Thyroid gland (tissue), 4 donors: ENCODE results near the gene UBL3. TPM values are rescaled to one million over a fixed set of nuclear protein-coding genes. Genes with fewer than 3 reads are reported as not detected.

Experiments
- DNase-seq, 2 donors: peaks; one replicate each; pipeline ENCODE4 v3.0.0-alpha.2; 2019
- H3K27ac ChIP-seq, 3 donors: fragments of 200-600 bp; sonication (generic); 1 replicate in 2 of 3; 2 replicates in 1 of 3; pipeline ENCODE4 v1.5.1; 2016 to 2019; ENCODE audit warnings: mild to moderate bottlenecking in 1 of 3, moderate library complexity in 1 of 3
- H3K27me3 ChIP-seq: fragments of 200-600 bp; sonication (generic); one replicate; pipeline ENCODE4 v1.5.1; 2019
- H3K36me3 ChIP-seq, 2 donors: fragments of 200-600 bp; sonication (generic); one replicate each; pipeline ENCODE4 v1.5.1; 2016 to 2019
- H3K4me1 ChIP-seq, 2 donors: fragments of 200-600 bp; sonication (generic); one replicate each; pipeline ENCODE4 v1.5.1; 2017 to 2019
- H3K4me3 ChIP-seq, 3 donors: fragments of 200-600 bp; sonication (generic); replicated peaks in 1 of 3; 1 replicate in 2 of 3; 2 replicates in 1 of 3; pipeline ENCODE4 v1.5.1; 2016; ENCODE audit warnings: mild to moderate bottlenecking in 1 of 3
- H3K9me3 ChIP-seq: fragments of 200-600 bp; sonication (generic); one replicate; pipeline ENCODE4 v1.5.1; 2017
- CTCF ChIP-seq, 6 experiments: fragments of 200-600 bp in 3 of 6; fragments of 450-650 bp in 3 of 6; sonication (generic) in 3 of 6; IDR thresholded peaks; one replicate each; pipeline ENCODE4 v1.5.1; 2016 to 2019; ENCODE audit warnings: antibody characterized with exemption in 6 of 6, mild to moderate bottlenecking in 2 of 6, inconsistent platforms in 1 of 6, moderate library complexity in 1 of 6
- POLR2A ChIP-seq, 2 donors: fragments of 450-650 bp; IDR thresholded peaks; one replicate each; pipeline ENCODE4 v1.6.1; 2017; ENCODE audit warnings: antibody characterized with exemption in 2 of 2, mild to moderate bottlenecking in 2 of 2, moderate library complexity in 1 of 2
- WGBS, 2 donors: methylation state at CpG; one replicate each; pipeline ENCODE4 v1.1.5; 2017; 5-methylcytosine and 5-hydroxymethylcytosine counted together
- intact Hi-C: fragments of 100-400 bp; cut with DNase I; formaldehyde crosslinking; loops from one replicate; pipeline ENCODE4 v1.15.1; 2023
- total RNA-seq, 4 donors: library from RNA; depleted of rRNA; stranded (reverse); fragments of >200 nt; gene quantifications; one replicate each; pipeline ENCODE4 v1.2.3, GENCODE V29; 2016

The UBL3 gene
- total RNA-seq, 4 donors from 2014 or later = 59.0 to 79.0 (median 65.1) TPM

- Histone ChIP-seq H3K4me3 (no peak overlapping the region), H3K36me3 (no peaks in the 10 kb centered on the region), H3K27me3 (no peaks in the 10 kb centered on the region), H3K9me3 (no peaks in the 10 kb centered on the region), H3K4me1 (peaks cover 0 to 6% of the 10 kb centered on the region in 2 donors), H3K27ac (no peak overlapping the region)
- TF ChIP-seq POLR2A (IDR thresholded peaks at IDR 0.05) (no peak), CTCF (IDR thresholded peaks at IDR 0.05) (no peak)
- no peak for DNase-seq
- intact Hi-C loops = no loop called here
Measured at GRCh38 chr13:29830000-29830399, 20.4 kb downstream of the UBL3 start.

GRCh38 chr13:29819143-29819542, 31.3 kb downstream of the UBL3 start:
- TF ChIP-seq POLR2A (IDR thresholded peaks at IDR 0.05) = no peak
- TF ChIP-seq CTCF (IDR thresholded peaks at IDR 0.05) = no peak
- no peak for DNase-seq
- Histone ChIP-seq H3K36me3 (no peaks in the 10 kb centered on the region), H3K4me1 (peaks cover 15 to 20% of the 10 kb centered on the region in 2 donors), H3K27ac (no peak overlapping the region), H3K4me3 (no peak overlapping the region), H3K27me3 (no peaks in the 10 kb centered on the region), H3K9me3 (no peaks in the 10 kb centered on the region)
- intact Hi-C loops = no loop called here
- WGBS, 2 donors = 89 to 95% methylated on average over 2 of the region's 2 CpGs

- no peak overlapping the region for H3K27ac ChIP-seq
- TF ChIP-seq POLR2A (IDR thresholded peaks at IDR 0.05) (no peak), CTCF (IDR thresholded peaks at IDR 0.05) (no peak)
- no peaks in the 10 kb centered on the region for H3K36me3 ChIP-seq
- intact Hi-C loops = no loop called here
- DNase-seq = no peak
- H3K4me3 ChIP-seq = no peak overlapping the region
- peaks cover 15 to 20% of the 10 kb centered on the region in 2 donors for H3K4me1 ChIP-seq
- H3K27me3 ChIP-seq = no peaks in the 10 kb centered on the region
- 62 to 69% methylated on average over 3 of the region's 3 CpGs for WGBS, 2 donors
- H3K9me3 ChIP-seq = no peaks in the 10 kb centered on the region
Measured at GRCh38 chr13:29817604-29818378, 32.6 kb downstream of the UBL3 start.

- peaks cover 18 to 20% of the 10 kb centered on the region in 2 donors for H3K4me1 ChIP-seq
- H3K27ac ChIP-seq = no peak overlapping the region
- DNase-seq = no peak
- WGBS, 2 donors = 89 to 94% methylated on average over 2 of the region's 2 CpGs
- no peaks in the 10 kb centered on the region for H3K9me3 ChIP-seq
- no peak overlapping the region for H3K4me3 ChIP-seq
- intact Hi-C loops = no loop called here
- no peaks in the 10 kb centered on the region for H3K27me3 ChIP-seq
- no peak for TF ChIP-seq CTCF (IDR thresholded peaks at IDR 0.05)
- TF ChIP-seq POLR2A (IDR thresholded peaks at IDR 0.05) = no peak
- no peaks in the 10 kb centered on the region for H3K36me3 ChIP-seq
Measured at GRCh38 chr13:29816715-29817114, 33.7 kb downstream of the UBL3 start.

- TF ChIP-seq POLR2A (IDR thresholded peaks at IDR 0.05) = no peak
- no peak for TF ChIP-seq CTCF (IDR thresholded peaks at IDR 0.05)
- Histone ChIP-seq H3K9me3 (no peaks in the 10 kb centered on the region), H3K4me3 (no peak overlapping the region), H3K27ac (no peak overlapping the region), H3K36me3 (no peaks in the 10 kb centered on the region), H3K4me1 (peaks cover 27 to 32% of the 10 kb centered on the region in 2 donors), H3K27me3 (no peaks in the 10 kb centered on the region)
- intact Hi-C loops = no loop called here
- DNase-seq = no peak
Measured at GRCh38 chr13:29815336-29815735, 35.1 kb downstream of the UBL3 start.
